Measurements from ENCODE around the gene CCDC89. TPM values are rescaled to one million over a fixed set of nuclear protein-coding genes. Genes with fewer than 3 reads are reported as not detected.

Gene CCDC89
- total RNA-seq, 1 experiment from 2014 or later, result 0.26 TPM

GRCh38 chr11:85652786-85653447 lies 33.1 kb downstream of the CCDC89 start:
- Mint-ChIP-seq H3K4me3 (ENCODE audit: low read depth, unreplicated experiment) (no peak overlapping the region), H3K4me1 (ENCODE audit: low read depth, unreplicated experiment) (peaks cover 11% of the 10 kb centered on the region), H3K27me3 (ENCODE audit: unreplicated experiment) (no peaks in the 10 kb centered on the region), H3K27ac (ENCODE audit: unreplicated experiment) (no peak overlapping the region), H3K9me3 (ENCODE audit: low read depth, unreplicated experiment) (no peaks in the 10 kb centered on the region), H3K36me3 (ENCODE audit: insufficient read depth, unreplicated experiment) (peaks cover 13% of the 10 kb centered on the region)
- intact Hi-C loops (cut with micrococcal nuclease; ENCODE audit: unreplicated experiment), result no loop called here
- CTCF ChIA-PET, result no interaction called here
- BruUV-seq (replicated peaks), result no TSS peak
- DNase-seq, result no peak
- no peak for TF ChIP-seq CTCF (IDR thresholded peaks at IDR 0.05; ENCODE audit: unreplicated experiment)

GRCh38 chr11:85651118-85651517 lies 34.9 kb downstream of the CCDC89 start:
- Mint-ChIP-seq H3K4me3 (ENCODE audit: low read depth, unreplicated experiment) (no peak overlapping the region), H3K27ac (ENCODE audit: unreplicated experiment) (no peak overlapping the region), H3K36me3 (ENCODE audit: insufficient read depth, unreplicated experiment) (peaks cover 20% of the 10 kb centered on the region), H3K4me1 (ENCODE audit: low read depth, unreplicated experiment) (peaks cover 11% of the 10 kb centered on the region), H3K9me3 (ENCODE audit: low read depth, unreplicated experiment) (no peaks in the 10 kb centered on the region), H3K27me3 (ENCODE audit: unreplicated experiment) (no peaks in the 10 kb centered on the region)
- DNase-seq, result no peak
- TF ChIP-seq CTCF (IDR thresholded peaks at IDR 0.05; ENCODE audit: unreplicated experiment), result no peak
- CTCF ChIA-PET, result no interaction called here
- intact Hi-C loops (cut with micrococcal nuclease; ENCODE audit: unreplicated experiment), result no loop called here
- no TSS peak for BruUV-seq (replicated peaks)

GRCh38 chr11:85647604-85648299 lies 38.2 kb downstream of the CCDC89 start, which contains the start of gene TMEM126A:
TMEM126A (plus strand) TSS chr11:85647967; CDS start chr11:85650256, 2,289 bp downstream.
- CTCF ChIA-PET, result interaction anchor here (0.7 kb wide), 2 partner anchors 11 to 25 kb away, joined by 4 read pairs; no protein-coding TSS in a partner anchor
- TF ChIP-seq CTCF (IDR thresholded peaks at IDR 0.05; ENCODE audit: unreplicated experiment), result no peak
- H3K9me3 Mint-ChIP-seq (ENCODE audit: low read depth, unreplicated experiment), result no peaks in the 10 kb centered on the region
- no peaks in the 10 kb centered on the region for H3K27me3 Mint-ChIP-seq (ENCODE audit: unreplicated experiment)
- peaks cover 20% of the 10 kb centered on the region for H3K36me3 Mint-ChIP-seq (ENCODE audit: insufficient read depth, unreplicated experiment)
- no peaks in the 10 kb centered on the region for H3K4me1 Mint-ChIP-seq (ENCODE audit: low read depth, unreplicated experiment)
- intact Hi-C loops (cut with micrococcal nuclease; ENCODE audit: unreplicated experiment), result loop anchor here (5.0 kb wide), 1 partner anchor 50 kb away; no protein-coding TSS in a partner anchor
- no TSS peak for BruUV-seq (replicated peaks)
- peak within 1 kb of the TSS; percentile 85 for H3K4me3 Mint-ChIP-seq (ENCODE audit: low read depth, unreplicated experiment)
- H3K27ac Mint-ChIP-seq (ENCODE audit: unreplicated experiment), result peak within 1 kb of the TSS; percentile 88
- DNase-seq, result peak; percentile 89

GRCh38 chr11:85647078-85647477 lies 38.9 kb downstream of the CCDC89 start:
- intact Hi-C loops (cut with micrococcal nuclease; ENCODE audit: unreplicated experiment), result loop anchor here (5.0 kb wide), 1 partner anchor 50 kb away; no protein-coding TSS in a partner anchor
- H3K9me3 Mint-ChIP-seq (ENCODE audit: low read depth, unreplicated experiment), result no peaks in the 10 kb centered on the region
- peaks cover 20% of the 10 kb centered on the region for H3K36me3 Mint-ChIP-seq (ENCODE audit: insufficient read depth, unreplicated experiment)
- no peak for TF ChIP-seq CTCF (IDR thresholded peaks at IDR 0.05; ENCODE audit: unreplicated experiment)
- H3K4me1 Mint-ChIP-seq (ENCODE audit: low read depth, unreplicated experiment), result no peaks in the 10 kb centered on the region
- no peaks in the 10 kb centered on the region for H3K27me3 Mint-ChIP-seq (ENCODE audit: unreplicated experiment)
- CTCF ChIA-PET, result interaction anchor here (0.7 kb wide), 2 partner anchors 10 to 694 kb away, joined by 3 to 4 read pairs; no protein-coding TSS in a partner anchor
- H3K27ac Mint-ChIP-seq (ENCODE audit: unreplicated experiment), result peak overlapping the region; percentile 88
- peak overlapping the region; percentile 85 for H3K4me3 Mint-ChIP-seq (ENCODE audit: low read depth, unreplicated experiment)
- no TSS peak for BruUV-seq (replicated peaks)
- DNase-seq, result no peak

Data from Calu3 (cell line).